PC-9 (cell line): Measurements from ENCODE around the gene OR6C3. TPM values are rescaled to one million over a fixed set of nuclear protein-coding genes. Genes with fewer than 3 reads are reported as not detected.

ENCODE experiments used
- BruUV-seq: library from RNA; stranded (reverse); fragments of 400-500 nt; replicated peaks from 2 replicates; lab custom pipeline; 2021; lab: Mats Ljungman, UMichigan
- CTCF ChIA-PET: fragments of 300-600 bp; sonication (Branson Sonifier 250); formaldehyde crosslinking; loops from one replicate; lab custom pipeline; 2022; ENCODE audit warnings: antibody characterized with exemption; lab: Charles Lee
- POLR2A ChIA-PET: fragments of 300-600 bp; sonication (Branson Sonifier 250); formaldehyde crosslinking; loops from one replicate; lab custom pipeline; 2022; ENCODE audit warnings: antibody characterized with exemption; ENCODE audit not compliant: unreplicated experiment; lab: Charles Lee
- DNase-seq, 2 experiments: peaks; one replicate each; pipeline versions ENCODE4 v3.0.0 to v3.0.0-alpha.2; 2015 to 2022; ENCODE audit warnings: mixed read lengths in 1 of 2
- H2AFZ ChIP-seq: fragments of 200-600 bp; sonication (generic); 2 replicates; pipeline ENCODE4 v1.8.1; 2017; ENCODE audit warnings: antibody characterized with exemption
- H3F3A ChIP-seq: fragments of 200-600 bp; sonication (generic); 2 replicates; pipeline ENCODE4 v1.8.1; 2017; ENCODE audit warnings: antibody characterized with exemption, mild to moderate bottlenecking, low read depth; ENCODE audit not compliant: insufficient read depth
- H3K27ac ChIP-seq: fragments of 200-600 bp; sonication (generic); 2 replicates; pipeline ENCODE4 v1.6.1; 2016; ENCODE audit warnings: mixed run types
- H3K27me3 ChIP-seq: fragments of 200-600 bp; sonication (generic); 2 replicates; pipeline ENCODE4 v1.6.1; 2016; ENCODE audit warnings: low read depth, mixed run types; ENCODE audit not compliant: insufficient read depth
- H3K36me3 ChIP-seq: fragments of 200-600 bp; sonication (generic); 2 replicates; pipeline ENCODE4 v1.6.1; 2016; ENCODE audit warnings: low read depth, mixed run types
- H3K4me1 ChIP-seq: fragments of 200-600 bp; sonication (generic); replicated peaks from 2 replicates; pipeline ENCODE4 v1.6.1; 2016; ENCODE audit warnings: mixed run types; ENCODE audit not compliant: insufficient read depth
- H3K4me2 ChIP-seq: fragments of 200-600 bp; sonication (generic); 2 replicates; pipeline ENCODE4 v1.6.1; 2017; ENCODE audit warnings: mixed run types
- H3K4me3 ChIP-seq: fragments of 200-600 bp; sonication (generic); 2 replicates; pipeline ENCODE4 v1.6.1; 2016; ENCODE audit warnings: mixed run types
- H3K79me2 ChIP-seq: fragments of 200-600 bp; sonication (generic); 2 replicates; pipeline ENCODE4 v1.6.1; 2017; ENCODE audit warnings: low read depth, mixed run types
- H3K9me2 ChIP-seq: fragments of 200-600 bp; sonication (generic); 2 replicates; pipeline ENCODE4 v1.8.1; 2017; ENCODE audit warnings: mild to moderate bottlenecking; ENCODE audit not compliant: insufficient read depth
- H3K9me3 ChIP-seq: fragments of 200-600 bp; sonication (generic); 2 replicates; pipeline ENCODE4 v1.8.1; 2016; ENCODE audit warnings: low read depth; ENCODE audit not compliant: insufficient read depth
- H4K20me1 ChIP-seq: fragments of 200-600 bp; sonication (generic); 2 replicates; pipeline ENCODE4 v1.8.1; 2017; ENCODE audit not compliant: insufficient read depth
- EZH2 ChIP-seq: fragments of 200-600 bp; sonication (generic); IDR thresholded peaks from 2 replicates; pipeline ENCODE4 v1.8.0; 2017; ENCODE audit warnings: antibody characterized with exemption, low read depth
- intact Hi-C: fragments of 100-400 bp; cut with micrococcal nuclease; formaldehyde crosslinking; loops from one replicate; pipeline ENCODE4 v1.10.0; 2022; ENCODE audit not compliant: unreplicated experiment
- total RNA-seq: library from RNA; stranded (reverse); gene quantifications from 2 replicates; pipeline ENCODE4 v1.2.3, GENCODE V29; 2021
- TF ChIP-seq, protein P1 (sequence below): fragments of 200-600 bp; sonication (generic); conservative IDR thresholded peaks from 2 replicates; pipeline ENCODE4 v1.6.1; 2017; ENCODE audit warnings: mixed run types, antibody characterized with exemption, mild to moderate bottlenecking, moderate library complexity

Gene OR6C3
- total RNA-seq, 1 experiment from 2014 or later = not detected

GRCh38 chr12:55372521-55372920 lies 42.0 kb downstream of the OR6C3 start:
- Histone ChIP-seq H3K27ac (no peak overlapping the region), H3K4me2 (no peak overlapping the region), H2AFZ (no peak overlapping the region), H3K4me1 (no peaks in the 10 kb centered on the region), H3K36me3 (no peaks in the 10 kb centered on the region), H3K79me2 (no peaks in the 10 kb centered on the region), H3K4me3 (no peak overlapping the region), H3F3A (no peaks in the 10 kb centered on the region), H4K20me1 (no peaks in the 10 kb centered on the region), H3K9me3 (no peaks in the 10 kb centered on the region; the same call in 1 of the 2 replicates), H3K27me3 (no peaks in the 10 kb centered on the region), H3K9me2 (no peaks in the 10 kb centered on the region)
- intact Hi-C loops = no loop called here
- TF ChIP-seq, protein P1, sequence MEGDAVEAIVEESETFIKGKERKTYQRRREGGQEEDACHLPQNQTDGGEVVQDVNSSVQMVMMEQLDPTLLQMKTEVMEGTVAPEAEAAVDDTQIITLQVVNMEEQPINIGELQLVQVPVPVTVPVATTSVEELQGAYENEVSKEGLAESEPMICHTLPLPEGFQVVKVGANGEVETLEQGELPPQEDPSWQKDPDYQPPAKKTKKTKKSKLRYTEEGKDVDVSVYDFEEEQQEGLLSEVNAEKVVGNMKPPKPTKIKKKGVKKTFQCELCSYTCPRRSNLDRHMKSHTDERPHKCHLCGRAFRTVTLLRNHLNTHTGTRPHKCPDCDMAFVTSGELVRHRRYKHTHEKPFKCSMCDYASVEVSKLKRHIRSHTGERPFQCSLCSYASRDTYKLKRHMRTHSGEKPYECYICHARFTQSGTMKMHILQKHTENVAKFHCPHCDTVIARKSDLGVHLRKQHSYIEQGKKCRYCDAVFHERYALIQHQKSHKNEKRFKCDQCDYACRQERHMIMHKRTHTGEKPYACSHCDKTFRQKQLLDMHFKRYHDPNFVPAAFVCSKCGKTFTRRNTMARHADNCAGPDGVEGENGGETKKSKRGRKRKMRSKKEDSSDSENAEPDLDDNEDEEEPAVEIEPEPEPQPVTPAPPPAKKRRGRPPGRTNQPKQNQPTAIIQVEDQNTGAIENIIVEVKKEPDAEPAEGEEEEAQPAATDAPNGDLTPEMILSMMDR = no peak
- TF ChIP-seq EZH2 = no peak
- ChIA-PET POLR2A (no interaction called here), CTCF (no interaction called here)
- no TSS peak for BruUV-seq
- DNase-seq = no peak

Other genes with a start within 250 kb of the OR6C3 start
- not detected in 2 replicates for gene OR9K2, start 204.3 kb upstream of the OR6C3 start, total RNA-seq
- gene OR10A7, start 109.7 kb upstream of the OR6C3 start, total RNA-seq = not detected in 2 replicates
- gene OR6C74, start 86.1 kb upstream of the OR6C3 start, total RNA-seq = not detected in 2 replicates
- gene OR6C6, start 34.2 kb upstream of the OR6C3 start, total RNA-seq = not detected in 2 replicates
- not detected in 2 replicates for gene OR6C1, start 16.4 kb upstream of the OR6C3 start, total RNA-seq
- not detected in 2 replicates for gene OR6C75, start 32.2 kb downstream of the OR6C3 start, total RNA-seq
- not detected in 2 replicates for gene OR6C65, start 69.8 kb downstream of the OR6C3 start, total RNA-seq
- gene OR6C76, start 95.5 kb downstream of the OR6C3 start, total RNA-seq = not detected in 2 replicates
- gene OR6C2, start 113.3 kb downstream of the OR6C3 start, total RNA-seq = not detected in 2 replicates
- gene OR6C70, start 139.4 kb downstream of the OR6C3 start, total RNA-seq = not detected in 2 replicates
- gene OR6C68, start 161.6 kb downstream of the OR6C3 start, total RNA-seq = not detected in 2 replicates
- gene OR6C4, start 218.9 kb downstream of the OR6C3 start, total RNA-seq = not detected in 2 replicates
- not detected in 2 replicates for gene OR2AP1, start 241.7 kb downstream of the OR6C3 start, total RNA-seq